Testis (tissue), 3 donors: ENCODE measurements around the gene KRTAP19-7. TPM values are rescaled to one million over a fixed set of nuclear protein-coding genes. Genes with fewer than 3 reads are reported as not detected.

ENCODE experiments used
- DNase-seq: peaks from one replicate; pipeline ENCODE4 v3.0.0-alpha.2; 2019
- H3K27ac ChIP-seq, 2 donors: fragments of 200-600 bp; sonication (generic); one replicate each; pipeline ENCODE4 v1.5.1; 2019
- H3K27me3 ChIP-seq: fragments of 200-600 bp; sonication (generic); one replicate; pipeline ENCODE4 v1.5.1; 2019
- H3K36me3 ChIP-seq: fragments of 200-600 bp; sonication (generic); one replicate; pipeline ENCODE4 v1.5.1; 2017; ENCODE audit warnings: low read depth; ENCODE audit errors: missing control alignments
- H3K4me1 ChIP-seq: fragments of 200-600 bp; sonication (generic); one replicate; pipeline ENCODE4 v1.5.1; 2019
- H3K4me3 ChIP-seq, 2 donors: fragments of 200-600 bp; sonication (generic); one replicate each; pipeline ENCODE4 v1.5.1; 2017 to 2019
- H3K9me3 ChIP-seq: fragments of 200-600 bp; sonication (generic); one replicate; pipeline ENCODE4 v1.5.1; 2017
- POLR2A ChIP-seq: fragments of 450-650 bp; IDR thresholded peaks from one replicate; pipeline ENCODE4 v1.6.1; 2017; ENCODE audit warnings: antibody characterized with exemption, mild to moderate bottlenecking, moderate library complexity
- WGBS, 2 donors: methylation state at CpG; one replicate each; pipeline ENCODE4 v1.1.5; 2018; 5-methylcytosine and 5-hydroxymethylcytosine counted together
- intact Hi-C: fragments of 100-400 bp; cut with DNase I; formaldehyde crosslinking; loops from one replicate; pipeline ENCODE4 v1.15.1; 2023; ENCODE audit warnings: low total_unique reads
- polyA plus RNA-seq: library from polyadenylated mRNA; stranded (reverse); fragments of 350-450 nt; fragmentation: Illumina TruSeq; extraction: RNeasy Lipid Tissue Mini Kit (QIAGEN cat#74804); gene quantifications from one replicate; pipeline ENCODE4 v1.2.3, GENCODE V29; 2014; ENCODE audit warnings: low read depth, low replicate concordance; ENCODE audit not compliant: insufficient read depth
- total RNA-seq, 2 donors: library from RNA; depleted of rRNA; stranded (reverse); fragments of >200 nt; gene quantifications; one replicate each; pipeline ENCODE4 v1.2.3, GENCODE V29; 2016
- TF ChIP-seq, protein P1 (sequence below), 3 experiments: fragments of 450-650 bp in 2 of 3; fragments of 200-600 bp in 1 of 3; sonication (generic) in 1 of 3; IDR thresholded peaks; one replicate each; pipeline ENCODE4 v1.5.1; 2016 to 2019; ENCODE audit warnings: antibody characterized with exemption in 3 of 3, mild to moderate bottlenecking in 2 of 3, moderate library complexity in 1 of 3

Gene KRTAP19-7
- total and polyA plus RNA-seq, 3 donors from 2014 or later: not detected

- intact Hi-C loops: no loop called here
- Histone ChIP-seq H3K4me3 (no peak within 1 kb of the TSS), H3K27ac (no peak within 1 kb of the TSS), H3K9me3 (no peaks in the 10 kb centered on the region), H3K27me3 (no peaks in the 10 kb centered on the region), H3K36me3 (no peaks in the 10 kb centered on the region), H3K4me1 (no peaks in the 10 kb centered on the region)
- WGBS, 2 donors: 91 to 93% methylated on average over 4 of the region's 4 CpGs
- no peak for TF ChIP-seq POLR2A
- TF ChIP-seq, protein P1, sequence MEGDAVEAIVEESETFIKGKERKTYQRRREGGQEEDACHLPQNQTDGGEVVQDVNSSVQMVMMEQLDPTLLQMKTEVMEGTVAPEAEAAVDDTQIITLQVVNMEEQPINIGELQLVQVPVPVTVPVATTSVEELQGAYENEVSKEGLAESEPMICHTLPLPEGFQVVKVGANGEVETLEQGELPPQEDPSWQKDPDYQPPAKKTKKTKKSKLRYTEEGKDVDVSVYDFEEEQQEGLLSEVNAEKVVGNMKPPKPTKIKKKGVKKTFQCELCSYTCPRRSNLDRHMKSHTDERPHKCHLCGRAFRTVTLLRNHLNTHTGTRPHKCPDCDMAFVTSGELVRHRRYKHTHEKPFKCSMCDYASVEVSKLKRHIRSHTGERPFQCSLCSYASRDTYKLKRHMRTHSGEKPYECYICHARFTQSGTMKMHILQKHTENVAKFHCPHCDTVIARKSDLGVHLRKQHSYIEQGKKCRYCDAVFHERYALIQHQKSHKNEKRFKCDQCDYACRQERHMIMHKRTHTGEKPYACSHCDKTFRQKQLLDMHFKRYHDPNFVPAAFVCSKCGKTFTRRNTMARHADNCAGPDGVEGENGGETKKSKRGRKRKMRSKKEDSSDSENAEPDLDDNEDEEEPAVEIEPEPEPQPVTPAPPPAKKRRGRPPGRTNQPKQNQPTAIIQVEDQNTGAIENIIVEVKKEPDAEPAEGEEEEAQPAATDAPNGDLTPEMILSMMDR (IDR thresholded peaks at IDR 0.05): no peak
- DNase-seq: no peak
Observed at GRCh38 chr21:30592140-30592539, 31.0 kb upstream of the KRTAP19-7 start, which contains the start of gene KRTAP6-3. TSS of gene KRTAP6-3 (plus strand) at chr21:30592440. CDS start at chr21:30592446, 6 bp downstream.

DNA sequence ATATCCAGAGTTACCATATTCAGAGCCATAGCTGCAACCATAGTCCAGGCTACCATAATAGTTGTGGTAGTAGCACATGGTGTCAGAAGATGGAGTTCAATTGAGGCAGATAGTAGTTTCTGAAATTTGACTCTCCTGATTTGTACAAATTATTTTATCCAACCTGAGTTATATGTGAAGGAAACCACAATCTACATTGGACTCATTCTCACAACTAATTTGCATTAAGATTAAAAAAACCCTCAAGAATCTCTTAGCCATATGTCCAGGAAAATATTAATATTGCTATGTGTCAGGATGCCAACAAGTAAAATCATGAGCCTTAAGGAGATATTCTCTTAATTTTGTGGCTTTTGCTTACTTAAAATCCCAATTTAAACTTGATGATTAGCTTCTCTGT lies 29.2 kb upstream of the KRTAP19-7 start, which contains the start of gene KRTAP22-2:
Gene KRTAP22-2, minus strand, starts transcription at position 101 of the 400 bp plus-strand sequence.
- DNase-seq: no peak
- TF ChIP-seq POLR2A: no peak
- TF ChIP-seq, protein P1 (IDR thresholded peaks at IDR 0.05): no peak
- Histone ChIP-seq H3K27me3 (no peaks in the 10 kb centered on the region), H3K36me3 (no peaks in the 10 kb centered on the region), H3K9me3 (no peaks in the 10 kb centered on the region), H3K27ac (no peak within 1 kb of the TSS), H3K4me1 (no peaks in the 10 kb centered on the region), H3K4me3 (no peak within 1 kb of the TSS)
- intact Hi-C loops: no loop called here

GRCh38 chr21:30582870-30583269 lies 21.8 kb upstream of the KRTAP19-7 start:
- H3K36me3 ChIP-seq: no peaks in the 10 kb centered on the region
- H3K4me3 ChIP-seq: no peak overlapping the region
- no peak overlapping the region for H3K27ac ChIP-seq
- H3K4me1 ChIP-seq: no peaks in the 10 kb centered on the region
- no peak for DNase-seq
- no peaks in the 10 kb centered on the region for H3K27me3 ChIP-seq
- H3K9me3 ChIP-seq: no peaks in the 10 kb centered on the region
- 40 to 71% methylated on average over 1 of the region's 1 CpG for WGBS, 2 donors
- TF ChIP-seq, protein P1 (IDR thresholded peaks at IDR 0.05): no peak
- no peak for TF ChIP-seq POLR2A
- intact Hi-C loops: no loop called here

- Histone ChIP-seq H3K4me1 (no peaks in the 10 kb centered on the region), H3K27me3 (no peaks in the 10 kb centered on the region), H3K27ac (no peak overlapping the region), H3K36me3 (no peaks in the 10 kb centered on the region), H3K9me3 (no peaks in the 10 kb centered on the region), H3K4me3 (no peak overlapping the region)
- no peak for DNase-seq
- TF ChIP-seq, protein P1 (IDR thresholded peaks at IDR 0.05): no peak
- no peak for TF ChIP-seq POLR2A
- intact Hi-C loops: no loop called here
- 59 to 63% methylated on average over 3 of the region's 3 CpGs for WGBS, 2 donors
Observed at GRCh38 chr21:30580132-30580531, 19.0 kb upstream of the KRTAP19-7 start.

DNA sequence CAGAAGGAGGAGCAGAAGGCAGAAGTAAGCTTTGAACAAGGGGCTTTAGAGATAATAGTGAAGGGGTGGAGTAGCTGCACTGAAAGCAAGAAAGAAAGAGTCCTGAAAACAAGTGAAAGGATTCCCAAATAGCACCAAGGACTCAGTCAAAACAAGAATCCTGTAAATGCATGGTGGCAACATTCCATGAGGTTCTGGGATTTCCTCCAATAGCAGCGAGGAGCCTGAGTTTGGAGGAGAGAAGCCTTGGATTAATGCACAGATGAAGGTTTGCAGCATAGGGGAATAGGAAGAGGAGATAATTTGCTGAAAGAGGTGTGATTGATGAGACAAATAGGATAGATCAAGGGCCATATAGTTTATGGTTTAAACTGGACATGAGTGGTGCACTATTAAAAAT lies 18.2 kb upstream of the KRTAP19-7 start:
- DNase-seq: no peak
- Histone ChIP-seq H3K4me3 (no peak overlapping the region), H3K27me3 (no peaks in the 10 kb centered on the region), H3K9me3 (no peaks in the 10 kb centered on the region), H3K4me1 (no peaks in the 10 kb centered on the region), H3K27ac (no peak overlapping the region), H3K36me3 (no peaks in the 10 kb centered on the region)
- 27 to 33% methylated on average over 1 of the region's 1 CpG for WGBS, 2 donors
- TF ChIP-seq, protein P1 (IDR thresholded peaks at IDR 0.05): no peak
- TF ChIP-seq POLR2A: no peak
- intact Hi-C loops: no loop called here
